ENCODE measurements around the gene RNU1-4. TPM values are rescaled to one million over a fixed set of nuclear protein-coding genes. Genes with fewer than 3 reads are reported as not detected.
"Not testable (repeated sequence)": the region's sequence is repeated elsewhere in the genome, so short reads cannot be mapped to it uniquely, and the experiment has no call there.

RNU1-4 gene
- total RNA-seq, 1 experiment from 2014 or later: 1,606 TPM

DNA sequence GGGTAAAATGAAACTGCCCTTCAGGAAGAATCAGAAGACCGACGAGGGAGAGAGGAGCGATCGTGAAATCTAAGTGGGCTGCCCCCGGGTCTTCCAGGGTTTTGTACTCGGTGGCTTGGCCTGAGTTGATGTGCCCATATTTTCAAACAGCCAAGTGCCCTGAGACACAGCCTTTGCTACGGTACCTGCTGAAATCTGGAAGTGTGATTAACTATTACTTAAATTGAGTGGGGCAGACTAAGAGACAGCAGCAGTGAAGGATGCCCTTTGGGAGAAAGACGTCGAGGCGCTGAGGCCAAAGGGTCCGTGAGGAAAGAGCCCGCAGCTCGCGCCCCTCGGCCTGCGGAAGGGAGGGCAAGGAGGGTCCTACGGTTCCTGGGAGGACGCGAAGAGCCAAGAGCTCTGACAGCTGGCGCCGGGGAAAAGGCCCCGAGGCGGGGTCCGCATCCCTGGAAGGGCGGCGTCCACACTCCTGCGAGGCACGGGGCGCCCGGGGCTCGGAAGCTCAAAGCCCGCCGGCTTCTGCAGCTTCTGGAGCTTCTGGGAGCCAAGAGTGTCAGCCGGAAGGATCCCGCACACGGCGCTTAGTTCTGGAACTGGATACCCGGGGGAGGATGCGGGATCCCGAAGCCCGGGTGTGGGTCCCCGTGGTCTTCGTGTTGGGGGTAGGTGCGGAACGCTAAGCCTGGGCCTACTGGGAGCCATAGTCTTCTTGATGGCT lies 15.4 kb upstream of the RNU1-4 start:
- no peaks in the 10 kb centered on the region for H3K27me3 Mint-ChIP-seq (ENCODE audit: insufficient read depth, unreplicated experiment)
- H3K36me3 Mint-ChIP-seq (ENCODE audit: insufficient read depth, unreplicated experiment): no peaks in the 10 kb centered on the region
- H3K4me1 Mint-ChIP-seq (ENCODE audit: insufficient read depth, unreplicated experiment): no peaks in the 10 kb centered on the region
- H3K27ac Mint-ChIP-seq (ENCODE audit: low read depth, unreplicated experiment): no peak overlapping the region
- no peaks in the 10 kb centered on the region for H3K9me3 Mint-ChIP-seq (ENCODE audit: unreplicated experiment)
- CTCF ChIA-PET: interaction anchor here (0.9 kb wide), 1 partner anchor 23 kb away, joined by 3 read pairs; no protein-coding TSS in a partner anchor
- DNase-seq (ENCODE audit: unreplicated experiment): no peak
- BruUV-seq (replicated peaks): no TSS peak
- intact Hi-C loops (cut with micrococcal nuclease): no loop called here
- TF ChIP-seq, protein P1, sequence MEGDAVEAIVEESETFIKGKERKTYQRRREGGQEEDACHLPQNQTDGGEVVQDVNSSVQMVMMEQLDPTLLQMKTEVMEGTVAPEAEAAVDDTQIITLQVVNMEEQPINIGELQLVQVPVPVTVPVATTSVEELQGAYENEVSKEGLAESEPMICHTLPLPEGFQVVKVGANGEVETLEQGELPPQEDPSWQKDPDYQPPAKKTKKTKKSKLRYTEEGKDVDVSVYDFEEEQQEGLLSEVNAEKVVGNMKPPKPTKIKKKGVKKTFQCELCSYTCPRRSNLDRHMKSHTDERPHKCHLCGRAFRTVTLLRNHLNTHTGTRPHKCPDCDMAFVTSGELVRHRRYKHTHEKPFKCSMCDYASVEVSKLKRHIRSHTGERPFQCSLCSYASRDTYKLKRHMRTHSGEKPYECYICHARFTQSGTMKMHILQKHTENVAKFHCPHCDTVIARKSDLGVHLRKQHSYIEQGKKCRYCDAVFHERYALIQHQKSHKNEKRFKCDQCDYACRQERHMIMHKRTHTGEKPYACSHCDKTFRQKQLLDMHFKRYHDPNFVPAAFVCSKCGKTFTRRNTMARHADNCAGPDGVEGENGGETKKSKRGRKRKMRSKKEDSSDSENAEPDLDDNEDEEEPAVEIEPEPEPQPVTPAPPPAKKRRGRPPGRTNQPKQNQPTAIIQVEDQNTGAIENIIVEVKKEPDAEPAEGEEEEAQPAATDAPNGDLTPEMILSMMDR (IDR thresholded peaks at IDR 0.05; ENCODE audit: unreplicated experiment): no peak
- POLR2A ChIA-PET: no interaction called here
- no peak overlapping the region for H3K4me3 Mint-ChIP-seq (ENCODE audit: unreplicated experiment)

DNA sequence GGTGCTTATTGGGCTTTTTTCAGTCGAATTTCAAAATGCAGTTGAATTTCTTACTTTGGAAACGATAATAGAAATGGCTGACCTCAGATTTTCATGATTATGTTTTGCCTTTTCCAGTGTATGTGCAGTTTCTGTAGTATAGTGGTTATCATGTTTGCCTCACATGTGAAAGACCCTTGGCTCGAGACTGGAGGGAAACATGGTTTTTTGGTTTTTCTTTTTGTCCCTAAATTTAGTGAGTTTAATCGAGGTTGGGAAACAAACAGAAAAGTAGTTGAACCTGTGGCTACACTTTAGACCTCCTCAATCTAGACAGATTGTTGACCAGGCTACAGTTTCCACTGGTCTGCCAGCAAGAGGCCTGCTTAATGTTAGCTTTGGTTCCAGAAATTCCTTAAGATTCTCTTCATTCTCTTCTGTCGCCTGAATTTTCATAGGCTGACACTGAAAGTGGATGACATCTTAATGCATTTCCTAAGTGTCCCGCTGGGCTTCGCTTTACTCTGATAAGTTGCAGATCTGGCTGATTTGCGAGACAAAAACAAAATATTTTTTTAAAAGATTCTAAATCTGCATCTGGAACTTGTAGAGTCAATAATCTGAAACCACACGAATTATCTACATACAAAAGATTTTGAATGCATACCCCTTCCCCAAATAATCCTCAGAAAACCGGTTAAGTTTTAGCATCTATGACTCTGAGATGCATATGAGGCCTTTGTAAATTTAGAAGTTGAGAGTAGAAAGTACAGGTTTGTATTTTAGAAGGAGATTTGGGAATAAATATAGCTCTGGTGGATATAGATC lies 14.7 kb upstream of the RNU1-4 start:
- intact Hi-C loops (cut with micrococcal nuclease); BruUV-seq (replicated peaks): not testable (repeated sequence)
- CTCF ChIA-PET: interaction anchor here (0.6 to 0.9 kb wide), 2 partner anchors 13 to 23 kb away, joined by 3 read pairs; no protein-coding TSS in a partner anchor

DNA sequence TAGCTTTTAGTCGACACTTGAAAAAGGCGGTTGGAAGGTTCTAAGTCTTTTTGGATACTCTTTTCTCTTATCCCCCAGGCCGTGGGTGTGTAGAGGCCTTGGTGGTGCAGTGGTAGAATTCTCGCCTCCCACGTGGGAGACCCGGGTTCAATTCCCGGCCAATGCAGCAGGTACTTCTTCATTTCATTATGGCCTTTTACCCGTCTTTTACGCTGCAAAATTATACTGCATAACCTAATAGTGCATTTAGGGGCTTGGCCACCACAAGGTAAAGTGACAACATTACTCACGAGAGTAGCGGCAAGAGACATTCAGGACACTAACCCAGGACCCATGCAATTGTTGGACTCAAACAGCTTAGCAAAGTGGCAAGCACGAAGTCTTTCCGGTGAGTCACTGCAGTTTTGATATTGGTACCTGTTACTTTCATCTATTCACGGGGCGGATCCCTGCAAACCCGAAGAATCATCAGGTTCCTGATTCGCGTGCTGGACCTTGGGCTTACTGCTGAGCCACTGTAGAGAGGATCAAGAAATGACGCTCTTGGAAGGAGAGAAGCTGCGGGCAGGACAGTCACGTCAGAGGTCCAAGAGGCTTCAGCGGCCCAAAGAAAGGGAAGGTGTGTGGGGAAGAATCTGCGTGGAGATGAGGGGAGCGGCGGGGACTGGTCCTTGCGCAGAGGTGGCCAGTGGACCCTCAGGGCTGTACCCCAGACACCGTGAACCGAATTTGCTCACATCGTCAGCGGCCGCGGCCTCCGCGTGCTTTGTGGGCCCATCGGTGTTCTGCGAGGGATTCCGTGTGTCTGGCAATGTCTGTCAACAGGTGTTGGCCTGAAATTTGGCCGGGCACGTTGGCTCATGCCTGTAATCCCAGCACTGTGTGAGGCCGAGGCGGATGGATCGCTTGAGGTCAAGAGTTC lies 12.9 kb upstream of the RNU1-4 start:
- no peak overlapping the region for H3K27ac Mint-ChIP-seq (ENCODE audit: low read depth, unreplicated experiment)
- BruUV-seq (replicated peaks): no TSS peak
- no peaks in the 10 kb centered on the region for H3K36me3 Mint-ChIP-seq (ENCODE audit: insufficient read depth, unreplicated experiment)
- H3K4me1 Mint-ChIP-seq (ENCODE audit: insufficient read depth, unreplicated experiment): no peaks in the 10 kb centered on the region
- ChIA-PET CTCF (interaction anchor here (0.9 to 1.2 kb wide), 2 partner anchors 18 to 25 kb away, joined by 3 to 4 read pairs; no protein-coding TSS in a partner anchor), POLR2A (no interaction called here)
- TF ChIP-seq, protein P1 (IDR thresholded peaks at IDR 0.05; ENCODE audit: unreplicated experiment): no peak
- no peaks in the 10 kb centered on the region for H3K27me3 Mint-ChIP-seq (ENCODE audit: insufficient read depth, unreplicated experiment)
- no peaks in the 10 kb centered on the region for H3K9me3 Mint-ChIP-seq (ENCODE audit: unreplicated experiment)
- intact Hi-C loops (cut with micrococcal nuclease): no loop called here
- peak; percentile 35 for DNase-seq (ENCODE audit: unreplicated experiment)
- H3K4me3 Mint-ChIP-seq (ENCODE audit: unreplicated experiment): no peak overlapping the region

More for the DNA sequence above, 14.7 kb upstream of the RNU1-4 start:
- H3K27me3 Mint-ChIP-seq (ENCODE audit: insufficient read depth, unreplicated experiment); POLR2A ChIA-PET; H3K9me3 Mint-ChIP-seq (ENCODE audit: unreplicated experiment); DNase-seq (ENCODE audit: unreplicated experiment); H3K4me3 Mint-ChIP-seq (ENCODE audit: unreplicated experiment); H3K36me3 Mint-ChIP-seq (ENCODE audit: insufficient read depth, unreplicated experiment); H3K27ac Mint-ChIP-seq (ENCODE audit: low read depth, unreplicated experiment); H3K4me1 Mint-ChIP-seq (ENCODE audit: insufficient read depth, unreplicated experiment): not testable (repeated sequence)

DNA sequence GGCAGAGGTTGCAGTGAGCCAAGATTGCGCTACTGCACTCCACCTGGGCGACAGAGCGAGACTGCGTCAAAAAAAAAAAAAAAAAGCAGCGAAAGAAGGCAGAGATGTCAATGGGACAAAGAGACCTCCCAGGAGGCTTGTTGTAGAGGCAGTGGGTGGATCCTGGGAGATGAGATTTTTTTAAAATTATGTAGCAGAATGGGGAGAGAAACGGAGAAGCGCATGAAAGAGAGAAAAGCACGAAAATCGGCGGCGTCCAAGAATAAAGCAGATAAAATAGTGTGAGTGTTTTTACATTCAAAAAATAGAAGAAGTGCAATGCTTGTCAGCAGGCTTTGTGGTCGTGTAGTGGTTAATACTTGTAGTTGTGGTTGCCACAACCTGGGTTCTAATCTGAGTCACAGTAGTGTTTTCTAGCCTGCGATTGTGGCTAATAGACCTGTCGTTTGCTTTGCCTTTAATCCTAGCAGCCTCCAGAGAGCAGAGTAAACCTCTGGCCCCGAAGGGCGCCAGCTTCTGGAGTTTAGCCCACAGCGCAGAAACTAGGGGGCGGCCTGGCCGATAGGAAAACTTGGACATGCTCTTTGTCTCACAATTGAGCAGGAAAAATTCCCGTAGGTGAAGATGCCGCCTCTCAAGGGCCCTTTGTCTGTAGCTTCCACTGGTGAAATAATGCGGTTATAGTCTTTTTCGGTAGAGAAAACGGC lies 11.9 kb upstream of the RNU1-4 start:
- BruUV-seq (replicated peaks); H3K36me3 Mint-ChIP-seq (ENCODE audit: insufficient read depth, unreplicated experiment); H3K9me3 Mint-ChIP-seq (ENCODE audit: unreplicated experiment); H3K27ac Mint-ChIP-seq (ENCODE audit: low read depth, unreplicated experiment); H3K4me1 Mint-ChIP-seq (ENCODE audit: insufficient read depth, unreplicated experiment); intact Hi-C loops (cut with micrococcal nuclease); H3K27me3 Mint-ChIP-seq (ENCODE audit: insufficient read depth, unreplicated experiment); H3K4me3 Mint-ChIP-seq (ENCODE audit: unreplicated experiment); DNase-seq (ENCODE audit: unreplicated experiment); POLR2A ChIA-PET: not testable (repeated sequence)
- CTCF ChIA-PET: interaction anchor here (1.2 kb wide), 1 partner anchor 26 kb away, joined by 3 read pairs; no protein-coding TSS in a partner anchor

DNA sequence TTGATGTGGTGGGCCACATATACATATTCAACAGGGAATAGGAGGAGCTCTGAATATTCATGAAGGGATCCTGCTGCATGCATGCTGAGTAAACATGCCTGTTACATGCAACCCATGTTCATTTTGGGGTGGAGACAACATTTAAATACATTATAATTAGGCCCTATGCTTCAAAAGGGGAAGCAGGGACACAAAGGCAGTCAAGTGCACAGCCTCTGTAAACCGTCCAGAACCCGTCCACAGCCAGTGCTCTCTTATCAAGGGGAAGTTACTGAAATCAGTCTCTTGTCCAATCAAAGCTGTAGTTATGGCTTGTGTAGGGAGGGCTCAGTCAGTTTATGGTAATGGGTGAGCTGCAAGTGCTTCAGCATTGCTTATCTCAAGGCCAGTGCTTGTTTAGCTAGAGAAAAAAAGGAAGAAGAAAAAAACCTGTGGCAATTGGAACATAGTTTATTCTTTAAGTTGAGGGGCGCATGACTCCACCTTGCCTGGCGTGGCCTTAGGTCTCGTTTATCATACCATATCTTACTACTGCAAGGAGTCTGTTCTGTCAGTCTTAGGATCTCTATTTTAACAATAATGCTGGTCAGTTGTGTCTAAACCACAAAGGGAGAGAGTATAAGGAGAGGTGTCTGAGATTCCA lies 7.9 kb upstream of the RNU1-4 start:
- H3K9me3 Mint-ChIP-seq (ENCODE audit: unreplicated experiment); POLR2A ChIA-PET; BruUV-seq (replicated peaks); DNase-seq (ENCODE audit: unreplicated experiment); H3K4me1 Mint-ChIP-seq (ENCODE audit: insufficient read depth, unreplicated experiment); H3K36me3 Mint-ChIP-seq (ENCODE audit: insufficient read depth, unreplicated experiment); H3K27ac Mint-ChIP-seq (ENCODE audit: low read depth, unreplicated experiment); H3K4me3 Mint-ChIP-seq (ENCODE audit: unreplicated experiment); H3K27me3 Mint-ChIP-seq (ENCODE audit: insufficient read depth, unreplicated experiment); CTCF ChIA-PET; intact Hi-C loops (cut with micrococcal nuclease): not testable (repeated sequence)

DNA sequence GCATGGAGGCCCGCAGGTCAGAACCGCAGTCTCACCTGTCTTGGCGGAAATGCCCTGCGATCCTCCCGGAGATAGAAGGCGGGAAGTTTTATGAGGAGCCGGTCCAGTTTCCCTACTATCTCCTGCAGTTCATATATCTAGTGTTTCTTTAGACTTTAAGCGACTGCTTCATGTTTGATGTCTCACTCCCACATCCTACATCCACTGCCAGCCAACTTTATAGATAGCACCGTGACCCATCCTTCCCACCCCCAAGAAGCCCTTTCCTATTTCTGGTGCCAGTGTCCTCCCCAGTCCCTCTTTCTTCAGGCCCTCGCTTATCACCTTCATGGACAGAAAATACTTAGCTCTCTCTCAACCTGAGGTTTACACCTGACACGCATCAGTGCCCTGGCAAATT lies 914 bp downstream of the RNU1-4 start:
- H3K27ac Mint-ChIP-seq (ENCODE audit: low read depth, unreplicated experiment); DNase-seq (ENCODE audit: unreplicated experiment); CTCF ChIA-PET; POLR2A ChIA-PET; H3K4me3 Mint-ChIP-seq (ENCODE audit: unreplicated experiment); H3K36me3 Mint-ChIP-seq (ENCODE audit: insufficient read depth, unreplicated experiment); H3K9me3 Mint-ChIP-seq (ENCODE audit: unreplicated experiment); H3K27me3 Mint-ChIP-seq (ENCODE audit: insufficient read depth, unreplicated experiment); H3K4me1 Mint-ChIP-seq (ENCODE audit: insufficient read depth, unreplicated experiment); BruUV-seq (replicated peaks); intact Hi-C loops (cut with micrococcal nuclease): not testable (repeated sequence)

Measured in MCF 10A (cell line).